ENCODE data around the gene PRKAG1.

Gene PRKAG1

DNA sequence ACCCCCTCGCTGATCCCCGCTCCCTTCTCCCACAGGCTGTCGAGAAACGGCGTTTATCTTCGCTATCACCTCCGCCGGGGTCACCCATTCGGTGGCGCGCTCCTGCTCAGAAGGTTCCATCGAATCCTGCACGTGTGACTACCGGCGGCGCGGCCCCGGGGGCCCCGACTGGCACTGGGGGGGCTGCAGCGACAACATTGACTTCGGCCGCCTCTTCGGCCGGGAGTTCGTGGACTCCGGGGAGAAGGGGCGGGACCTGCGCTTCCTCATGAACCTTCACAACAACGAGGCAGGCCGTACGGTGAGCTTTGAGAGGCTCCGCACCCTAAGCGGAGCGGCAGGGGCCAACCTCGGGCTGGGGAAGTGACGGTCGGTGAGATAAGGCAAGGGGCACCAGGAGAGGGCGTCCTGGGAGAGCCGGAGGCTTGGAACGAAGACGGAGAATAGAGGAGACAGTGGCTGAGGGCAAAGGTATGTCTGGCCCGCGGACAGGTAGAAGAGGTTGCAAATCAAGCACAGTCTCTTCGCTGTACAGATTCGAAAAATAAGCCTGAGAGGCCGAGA lies 38.1 kb downstream of the PRKAG1 start:
- peak; percentile 56 for DNase-seq

- DNase-seq = no peak
Measured at GRCh38 chr12:48979602-48980388, 38.8 kb downstream of the PRKAG1 start.

DNA sequence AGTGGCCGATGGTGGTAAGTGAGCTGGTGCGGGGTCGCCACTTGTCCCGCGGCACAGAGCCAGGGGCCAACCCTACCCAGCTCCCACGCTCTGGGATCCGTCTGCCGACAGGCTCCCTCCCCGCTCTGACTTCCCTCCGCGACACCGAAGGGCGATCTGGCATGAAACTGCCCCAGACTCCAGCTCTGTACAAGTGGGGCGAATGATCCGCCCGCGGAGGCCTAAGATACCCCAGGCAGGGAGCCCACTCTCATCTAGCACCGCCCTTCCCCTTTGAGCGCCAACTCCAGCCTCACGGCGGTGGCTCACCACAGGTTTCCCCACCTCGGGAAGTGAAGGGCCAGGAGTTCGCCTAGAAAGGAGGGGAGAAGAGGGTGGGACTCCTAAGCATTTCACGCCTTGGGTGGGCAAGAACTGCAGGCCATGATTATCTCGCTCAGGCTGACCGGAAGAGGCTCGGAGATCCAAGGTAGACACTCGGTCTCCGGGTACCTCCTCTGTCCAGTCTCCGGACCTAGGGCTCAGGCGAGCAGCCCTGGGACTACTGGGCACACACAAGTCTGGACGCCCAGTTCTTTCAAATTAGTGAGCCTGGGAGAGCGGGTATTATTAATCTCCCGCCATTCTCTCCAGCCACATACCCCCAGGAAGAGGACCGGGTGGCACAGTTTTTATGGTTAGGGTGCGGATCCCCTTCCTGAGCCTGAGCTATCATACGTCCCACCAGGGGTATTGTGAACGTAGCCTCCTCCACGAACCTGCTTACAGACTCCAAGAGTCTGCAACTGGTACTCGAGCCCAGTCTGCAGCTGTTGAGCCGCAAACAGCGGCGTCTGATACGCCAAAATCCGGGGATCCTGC lies 39.6 kb downstream of the PRKAG1 start:
- DNase-seq = peak; percentile 53

DNA sequence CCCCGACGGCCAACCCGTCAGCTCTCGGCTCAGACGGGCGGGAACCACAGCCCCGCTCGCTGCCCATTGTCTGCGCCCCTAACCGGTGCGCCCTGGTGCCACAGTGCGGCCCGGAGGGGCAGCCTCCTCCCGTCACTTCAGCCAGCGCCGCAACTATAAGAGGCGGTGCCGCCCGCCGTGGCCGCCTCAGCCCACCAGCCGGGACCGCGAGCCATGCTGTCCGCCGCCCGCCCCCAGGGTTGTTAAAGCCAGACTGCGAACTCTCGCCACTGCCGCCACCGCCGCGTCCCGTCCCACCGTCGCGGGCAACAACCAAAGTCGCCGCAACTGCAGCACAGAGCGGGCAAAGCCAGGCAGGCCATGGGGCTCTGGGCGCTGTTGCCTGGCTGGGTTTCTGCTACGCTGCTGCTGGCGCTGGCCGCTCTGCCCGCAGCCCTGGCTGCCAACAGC lies 40.3 kb downstream of the PRKAG1 start, which contains the start of gene WNT1:
WNT1 (plus strand) TSS at position 32 of the 450 bp plus-strand sequence; CDS start at position 361, 329 bp downstream.
- DNase-seq = peak; percentile 17

DNA sequence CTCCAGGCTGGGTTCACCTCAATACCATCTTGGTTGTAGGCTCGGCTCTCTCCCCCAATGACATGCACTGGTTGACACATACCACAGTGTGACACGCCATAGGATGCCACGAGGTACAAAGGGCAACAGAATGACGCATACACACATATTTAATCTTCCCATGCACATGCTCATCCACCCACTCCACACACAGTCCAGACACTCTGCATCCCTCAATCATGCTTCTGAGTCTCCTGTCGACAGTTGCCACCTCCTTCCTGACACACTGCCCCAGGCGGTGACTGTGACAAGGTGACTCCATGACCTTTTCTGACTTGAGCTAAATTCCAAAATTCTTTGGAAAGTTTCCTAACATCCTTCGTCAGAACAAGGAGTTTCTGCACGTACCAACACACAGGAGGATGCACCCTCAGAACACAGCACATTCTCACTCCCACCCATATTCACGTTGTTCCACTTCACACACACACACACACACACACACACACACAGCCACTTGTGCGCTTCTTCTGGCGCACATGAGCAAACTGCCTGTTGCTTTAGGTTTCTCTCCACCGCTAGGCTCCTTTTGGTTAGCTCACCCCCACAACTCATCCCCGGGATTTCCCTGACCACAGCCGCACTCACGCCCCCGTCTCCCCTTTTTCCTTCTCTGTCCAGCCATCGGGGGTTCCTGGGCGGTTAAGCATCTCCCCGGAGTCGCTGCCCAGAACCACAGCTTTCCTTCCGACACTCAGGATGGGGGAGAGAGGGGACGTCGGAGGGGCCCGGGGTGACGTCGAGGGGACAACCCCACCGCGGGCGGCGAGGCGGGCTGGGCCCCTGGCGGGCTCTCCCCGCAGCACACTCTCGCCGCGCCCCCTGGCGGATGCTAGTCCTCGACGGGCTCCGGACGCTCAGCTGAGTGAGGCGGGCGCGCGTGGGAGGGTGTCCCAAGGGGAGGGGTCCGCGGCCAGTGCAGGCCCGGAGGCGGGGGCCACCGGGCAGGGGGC lies 41.0 kb downstream of the PRKAG1 start:
- peak; percentile 78 for DNase-seq

GRCh38 chr12:48973941-48974673 lies 44.5 kb downstream of the PRKAG1 start:
- DNase-seq = peak; percentile 70

DNA sequence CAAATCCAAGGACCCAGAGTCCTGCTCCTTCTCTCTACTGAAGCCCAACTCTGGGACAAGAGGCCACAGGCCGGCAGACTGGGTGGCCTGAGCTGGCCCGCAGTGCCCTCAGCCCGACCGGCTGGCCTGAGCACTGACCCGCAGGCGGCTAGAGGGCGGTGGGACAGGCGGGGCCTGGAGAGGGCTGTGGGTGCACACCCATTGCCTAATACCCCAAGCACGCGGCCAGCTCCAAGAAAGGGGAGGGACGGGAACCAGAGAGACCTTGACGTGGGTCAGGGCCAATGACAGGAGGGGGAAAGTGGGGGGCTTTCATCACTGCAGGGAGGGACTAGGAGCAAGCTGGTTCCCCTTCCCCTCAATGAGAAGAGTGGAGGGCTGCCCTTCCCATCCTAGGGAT lies 45.0 kb downstream of the PRKAG1 start:
- DNase-seq = no peak

GRCh38 chr12:48972952-48973483 lies 45.6 kb downstream of the PRKAG1 start:
- no peak for DNase-seq

GRCh38 chr12:48972213-48972951 lies 46.2 kb downstream of the PRKAG1 start:
- DNase-seq = no peak

- peak; percentile 44 for DNase-seq
Measured at GRCh38 chr12:48970702-48971334, 47.8 kb downstream of the PRKAG1 start.

DNA sequence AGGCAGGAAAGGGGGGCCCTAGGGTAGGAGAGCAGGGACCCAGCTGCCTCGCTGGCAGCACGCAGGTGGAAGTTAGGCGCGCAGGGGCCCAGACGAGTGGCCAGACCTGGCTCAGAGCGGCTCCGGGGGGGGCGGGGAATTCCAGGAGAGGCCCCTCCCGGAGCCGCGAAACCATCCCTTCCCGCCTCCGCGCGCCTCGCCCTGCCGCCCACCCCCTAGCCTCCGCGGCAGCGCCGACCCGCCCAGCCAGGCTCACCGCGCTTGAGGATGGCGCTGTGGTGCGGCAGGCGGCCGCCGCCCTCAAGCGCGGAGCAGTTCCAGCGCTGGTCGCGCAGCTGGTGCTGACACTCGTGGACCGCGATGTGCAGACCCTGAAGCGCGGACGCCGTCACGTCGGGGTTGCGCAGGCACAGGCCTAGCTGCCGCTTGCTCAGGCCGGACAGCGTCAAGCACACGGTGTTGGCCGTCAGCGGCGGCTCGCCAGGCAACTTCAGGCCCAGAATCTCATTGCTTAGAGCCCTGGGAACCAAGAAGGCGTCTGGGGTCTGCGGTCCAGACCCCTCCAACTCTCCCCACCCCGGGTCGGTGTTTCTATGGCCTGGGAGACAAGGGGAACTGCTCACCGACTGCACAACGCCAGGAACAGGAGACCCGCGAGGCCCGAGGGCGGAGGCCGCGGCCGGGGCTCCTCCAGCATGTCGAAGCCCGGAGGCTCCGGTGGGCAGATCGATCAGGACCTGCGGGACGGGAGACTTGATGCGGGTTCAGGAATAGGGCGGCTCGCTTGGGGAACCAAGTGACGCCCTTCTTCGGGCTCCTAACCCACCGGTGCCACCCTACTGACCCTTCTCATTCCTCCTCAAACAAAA lies 48.5 kb downstream of the PRKAG1 start:
- DNase-seq = peak; percentile 63

- peak; percentile 34 for DNase-seq
Measured at GRCh38 chr12:48969160-48969771, 49.3 kb downstream of the PRKAG1 start.

GRCh38 chr12:48968467-48968866 lies 50.1 kb downstream of the PRKAG1 start:
- DNase-seq = no peak

DNA sequence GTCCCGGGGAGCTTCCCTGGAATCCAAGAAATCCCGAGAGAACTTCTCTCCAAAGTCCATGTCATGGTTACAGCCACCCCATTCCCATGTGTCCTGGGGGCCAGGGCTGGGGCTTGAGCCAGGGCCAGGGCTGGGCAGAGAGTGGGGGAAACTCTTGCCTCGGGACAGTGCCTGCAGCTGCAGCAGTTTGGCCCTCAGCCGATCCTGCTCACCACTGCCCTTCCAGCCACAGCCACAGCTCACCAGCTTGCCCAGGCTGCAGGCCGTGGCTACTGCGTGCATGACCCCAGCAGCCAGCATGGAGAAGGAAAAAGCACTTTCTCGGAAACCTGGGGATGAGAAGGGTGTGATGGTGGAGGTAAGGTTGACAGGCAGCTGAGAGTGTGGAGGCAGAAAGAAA lies 50.6 kb downstream of the PRKAG1 start:
- DNase-seq = no peak

GRCh38 chr12:48966177-48966895 lies 52.2 kb downstream of the PRKAG1 start:
- DNase-seq = peak; percentile 31

- DNase-seq = no peak
Measured at GRCh38 chr12:48965298-48965838, 53.2 kb downstream of the PRKAG1 start.

- DNase-seq = no peak
Measured at GRCh38 chr12:48961801-48962200, 56.8 kb downstream of the PRKAG1 start.
